Naive B cell (primary cell): ENCODE results near the gene SUPT20H. TPM values are rescaled to one million over a fixed set of nuclear protein-coding genes. Genes with fewer than 3 reads are reported as not detected.

Experiments used
- ATAC-seq, 2 donors: fragments of 150-1000 bp; cut with Tn5 transposase; 2 replicates each; pipeline ENCODE4 v1.10.0; 2021; ENCODE audit warnings: low read depth in 2 of 2, mild to moderate bottlenecking in 2 of 2, moderate library complexity in 2 of 2
- DNase-seq: peaks from one replicate; pipeline ENCODE4 v3.0.0; 2022
- H3K27ac Mint-ChIP-seq, 6 donors: one replicate each; pipeline ENCODE4 v1.8.0; 2020 to 2022; ENCODE audit warnings: mild to moderate bottlenecking in 6 of 6, mixed read lengths in 6 of 6, moderate library complexity in 5 of 6, inconsistent platforms in 2 of 6
- H3K27me3 Mint-ChIP-seq, 3 donors: one replicate each; pipeline ENCODE4 v1.8.0; 2021 to 2022; ENCODE audit warnings: mixed read lengths in 3 of 3, mild to moderate bottlenecking in 1 of 3
- H3K36me3 Mint-ChIP-seq, 2 donors: one replicate each; pipeline ENCODE4 v1.8.0; 2020 to 2022; ENCODE audit warnings: mixed read lengths in 2 of 2, inconsistent platforms in 1 of 2, mild to moderate bottlenecking in 1 of 2
- H3K4me1 Mint-ChIP-seq, 3 donors: one replicate each; pipeline ENCODE4 v1.8.0; 2020 to 2022; ENCODE audit warnings: mixed read lengths in 3 of 3, inconsistent platforms in 1 of 3, mild to moderate bottlenecking in 1 of 3, moderate library complexity in 1 of 3
- H3K4me3 Mint-ChIP-seq, 8 donors: one replicate each; pipeline ENCODE4 v1.8.0; 2020 to 2022; ENCODE audit warnings: mild to moderate bottlenecking in 8 of 8, mixed read lengths in 8 of 8, moderate library complexity in 8 of 8, inconsistent platforms in 2 of 8
- H3K9me3 Mint-ChIP-seq, 7 donors: one replicate each; pipeline ENCODE4 v1.8.0; 2020 to 2022; ENCODE audit warnings: mixed read lengths in 7 of 7, mild to moderate bottlenecking in 5 of 7, inconsistent platforms in 2 of 7, moderate library complexity in 1 of 7
- polyA plus RNA-seq, 6 donors: library from polyadenylated mRNA; unstranded; fragments of 300-500 nt; fragmentation: Illumina TruSeq; gene quantifications; one replicate each; pipeline ENCODE4 v1.2.3, GENCODE V29; 2021; ENCODE audit warnings: low read depth in 6 of 6

Gene SUPT20H
- polyA plus RNA-seq, 6 donors from 2014 or later, result 33.2 to 58.8 (median 43.6) TPM

GRCh38 chr13:37011788-37012187, 47.7 kb downstream of the SUPT20H start:
- Mint-ChIP-seq H3K4me3 (no peak overlapping the region), H3K9me3 (no peaks in the 10 kb centered on the region), H3K27me3 (no peaks in the 10 kb centered on the region), H3K36me3 (peaks cover 9 to 12% of the 10 kb centered on the region in 2 donors), H3K27ac (no peak overlapping the region), H3K4me1 (peaks cover 0 to 7% (median 0%) of the 10 kb centered on the region in 3 donors)
- DNase-seq (no peak), ATAC-seq (no peak)

GRCh38 chr13:37011002-37011401, 48.5 kb downstream of the SUPT20H start:
- no peak overlapping the region for H3K27ac Mint-ChIP-seq

GRCh38 chr13:37010424-37010823, 49.1 kb downstream of the SUPT20H start:
- Mint-ChIP-seq H3K4me1 (peaks cover 0 to 7% (median 0%) of the 10 kb centered on the region in 3 donors), H3K27ac (peak overlapping the region in 4 of 6 donors; percentile 4 to 94 (median 68)), H3K27me3 (no peaks in the 10 kb centered on the region), H3K9me3 (no peaks in the 10 kb centered on the region), H3K36me3 (peaks cover 6 to 9% of the 10 kb centered on the region in 2 donors), H3K4me3 (no peak overlapping the region)
- ATAC-seq (no peak), DNase-seq (no peak)

More at GRCh38 chr13:37011002-37011401, 48.5 kb downstream of the SUPT20H start:
- Mint-ChIP-seq H3K27me3 (no peaks in the 10 kb centered on the region), H3K4me1 (peaks cover 0 to 7% (median 0%) of the 10 kb centered on the region in 3 donors), H3K9me3 (no peaks in the 10 kb centered on the region), H3K4me3 (no peak overlapping the region), H3K36me3 (peaks cover 9 to 11% of the 10 kb centered on the region in 2 donors)
- no peak for DNase-seq
- ATAC-seq, result no peak

- peaks cover 0 to 7% (median 0%) of the 10 kb centered on the region in 3 donors for H3K4me1 Mint-ChIP-seq
- no peaks in the 10 kb centered on the region for H3K27me3 Mint-ChIP-seq
- peaks cover 1 to 9% of the 10 kb centered on the region in 2 donors for H3K36me3 Mint-ChIP-seq
- no peak overlapping the region for H3K4me3 Mint-ChIP-seq
- peak overlapping the region in 1 of 6 donors; percentile 75 for H3K27ac Mint-ChIP-seq
- H3K9me3 Mint-ChIP-seq, result no peaks in the 10 kb centered on the region
- DNase-seq, result no peak
- ATAC-seq, result no peak
Measured at GRCh38 chr13:37009692-37010091, 49.8 kb downstream of the SUPT20H start.

DNA sequence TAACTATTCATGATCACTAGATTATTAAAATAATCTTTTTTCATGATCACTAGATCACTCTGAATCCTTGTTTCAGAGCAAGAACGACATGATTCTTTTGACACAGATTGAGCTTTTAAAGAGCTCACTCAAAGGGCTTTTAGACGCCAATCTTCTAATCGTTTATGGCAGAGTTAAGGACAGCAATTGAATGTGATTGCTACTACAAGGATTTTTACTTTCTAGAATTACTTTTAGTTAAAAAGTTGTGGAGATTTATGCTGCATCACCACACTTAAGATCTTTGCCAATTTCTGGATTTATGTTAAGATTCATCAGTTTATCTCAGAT, 57.6 kb downstream of the SUPT20H start:
- H3K4me1 Mint-ChIP-seq, result peaks cover 19 to 39% (median 27%) of the 10 kb centered on the region in 3 donors
- ATAC-seq (no peak), DNase-seq (no peak)

GRCh38 chr13:36999054-36999714, 60.3 kb downstream of the SUPT20H start, which contains the start of gene ALG5:
TSS of gene ALG5 (minus strand) at chr13:36999340. CDS start at chr13:36999300, 40 bp downstream.
- peak; percentile 63 to 70 for ATAC-seq
- peaks cover 0 to 5% (median 0%) of the 10 kb centered on the region in 7 donors for H3K9me3 Mint-ChIP-seq
- H3K4me1 Mint-ChIP-seq, result peaks cover 28 to 44% (median 29%) of the 10 kb centered on the region in 3 donors
- peak within 1 kb of the TSS; percentile 100 for H3K27ac Mint-ChIP-seq
- DNase-seq, result peak; percentile 97
- no peaks in the 10 kb centered on the region for H3K27me3 Mint-ChIP-seq
- H3K4me3 Mint-ChIP-seq, result peak within 1 kb of the TSS; percentile 98 to 100 (median 100)
- peaks cover 6 to 13% of the 10 kb centered on the region in 2 donors for H3K36me3 Mint-ChIP-seq

More for the DNA sequence above, 57.6 kb downstream of the SUPT20H start:
- Mint-ChIP-seq H3K27ac (peak overlapping the region in 3 of 6 donors; percentile 67 to 100 (median 100)), H3K4me3 (peak overlapping the region in 7 of 8 donors; percentile 36 to 100 (median 100)), H3K36me3 (peaks cover 1 to 6% of the 10 kb centered on the region in 2 donors), H3K27me3 (no peaks in the 10 kb centered on the region), H3K9me3 (peaks cover 0 to 5% (median 0%) of the 10 kb centered on the region in 7 donors)

DNA sequence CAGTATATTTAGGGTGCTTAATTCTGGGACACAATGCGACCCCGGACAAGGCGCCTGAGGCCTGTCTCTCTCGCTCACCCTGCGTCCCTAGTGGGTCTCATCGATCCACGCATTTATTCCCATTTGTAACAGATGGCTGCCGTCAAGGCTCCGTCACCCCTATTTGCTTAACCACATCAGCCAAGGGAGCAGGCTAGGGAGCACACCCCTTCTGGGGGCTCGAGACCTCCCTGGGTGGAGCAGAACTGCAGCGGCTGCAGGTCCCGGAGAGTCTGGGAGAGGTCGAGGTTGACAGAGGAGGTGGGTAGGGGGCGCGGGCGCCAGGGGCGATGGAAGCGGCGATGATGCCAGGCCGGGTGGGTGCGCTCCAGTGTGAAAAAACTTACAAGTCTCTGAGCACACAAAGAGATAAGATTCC, 60.9 kb downstream of the SUPT20H start:
- no peak for ATAC-seq
- no peaks in the 10 kb centered on the region for H3K27me3 Mint-ChIP-seq
- H3K4me1 Mint-ChIP-seq, result peaks cover 28 to 44% (median 29%) of the 10 kb centered on the region in 3 donors
- H3K27ac Mint-ChIP-seq, result peak overlapping the region; percentile 92 to 100 (median 97)
- DNase-seq, result no peak
- H3K36me3 Mint-ChIP-seq, result peaks cover 6 to 13% of the 10 kb centered on the region in 2 donors
- peaks cover 0 to 5% (median 0%) of the 10 kb centered on the region in 7 donors for H3K9me3 Mint-ChIP-seq
- peak overlapping the region; percentile 98 to 100 (median 100) for H3K4me3 Mint-ChIP-seq

DNA sequence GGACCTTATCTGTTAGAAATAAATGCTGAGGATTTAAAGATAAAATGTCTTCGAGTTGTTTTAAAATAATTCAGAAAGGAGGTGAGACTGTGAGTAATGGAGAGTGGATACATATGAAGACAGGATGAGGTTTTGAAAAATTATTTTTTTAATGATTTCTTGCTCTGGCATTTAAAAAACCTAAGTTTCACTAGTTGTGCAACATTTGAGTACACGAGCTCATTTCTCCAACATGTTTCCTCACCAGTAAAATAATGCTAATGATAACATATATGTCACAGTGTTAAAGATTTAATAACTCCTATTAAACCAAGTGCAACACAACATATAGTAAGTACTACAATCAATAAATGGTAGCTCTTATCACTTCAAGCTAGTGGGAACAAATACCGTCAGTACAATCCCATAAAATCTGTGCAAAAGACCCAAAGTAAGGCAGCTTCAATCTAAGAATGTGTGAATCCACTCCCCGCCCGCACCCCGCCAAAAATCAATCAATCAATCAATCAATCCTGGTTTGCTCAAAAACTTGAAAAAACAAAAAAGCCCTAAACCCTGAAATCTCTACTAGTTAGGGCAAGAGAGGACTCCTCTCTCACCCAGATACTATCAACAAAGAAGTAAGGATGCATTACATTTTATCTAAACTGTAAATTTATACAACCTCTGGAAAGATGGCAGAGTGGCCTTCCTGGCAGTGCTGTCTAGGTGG, 61.6 kb downstream of the SUPT20H start:
- Mint-ChIP-seq H3K27me3 (no peaks in the 10 kb centered on the region), H3K4me1 (peaks cover 28 to 44% (median 29%) of the 10 kb centered on the region in 3 donors), H3K9me3 (peaks cover 0 to 5% (median 0%) of the 10 kb centered on the region in 7 donors), H3K27ac (peak overlapping the region in 5 of 6 donors; percentile 91 to 100 (median 98)), H3K4me3 (peak overlapping the region; percentile 98 to 100 (median 100)), H3K36me3 (peaks cover 9 to 13% of the 10 kb centered on the region in 2 donors)
- ATAC-seq (no peak), DNase-seq (no peak)

- H3K4me3 Mint-ChIP-seq, result no peak overlapping the region
- no peak for ATAC-seq
- H3K9me3 Mint-ChIP-seq, result no peaks in the 10 kb centered on the region
- no peak for DNase-seq
- H3K27me3 Mint-ChIP-seq, result no peaks in the 10 kb centered on the region
- H3K36me3 Mint-ChIP-seq, result peaks cover 22 to 29% of the 10 kb centered on the region in 2 donors
- peaks cover 7 to 16% (median 10%) of the 10 kb centered on the region in 3 donors for H3K4me1 Mint-ChIP-seq
- no peak overlapping the region for H3K27ac Mint-ChIP-seq
Measured at GRCh38 chr13:36992362-36992761, 67.1 kb downstream of the SUPT20H start.

- no peak overlapping the region for H3K4me3 Mint-ChIP-seq
- H3K27me3 Mint-ChIP-seq, result no peaks in the 10 kb centered on the region
- H3K36me3 Mint-ChIP-seq, result peaks cover 13 to 23% of the 10 kb centered on the region in 2 donors
- ATAC-seq (no peak), DNase-seq (no peak)
- H3K4me1 Mint-ChIP-seq, result peaks cover 0 to 6% (median 0%) of the 10 kb centered on the region in 3 donors
- H3K27ac Mint-ChIP-seq, result peak overlapping the region in 1 of 6 donors; percentile 34
- no peaks in the 10 kb centered on the region for H3K9me3 Mint-ChIP-seq
Measured at GRCh38 chr13:36986462-36987240, 72.8 kb downstream of the SUPT20H start.

DNA sequence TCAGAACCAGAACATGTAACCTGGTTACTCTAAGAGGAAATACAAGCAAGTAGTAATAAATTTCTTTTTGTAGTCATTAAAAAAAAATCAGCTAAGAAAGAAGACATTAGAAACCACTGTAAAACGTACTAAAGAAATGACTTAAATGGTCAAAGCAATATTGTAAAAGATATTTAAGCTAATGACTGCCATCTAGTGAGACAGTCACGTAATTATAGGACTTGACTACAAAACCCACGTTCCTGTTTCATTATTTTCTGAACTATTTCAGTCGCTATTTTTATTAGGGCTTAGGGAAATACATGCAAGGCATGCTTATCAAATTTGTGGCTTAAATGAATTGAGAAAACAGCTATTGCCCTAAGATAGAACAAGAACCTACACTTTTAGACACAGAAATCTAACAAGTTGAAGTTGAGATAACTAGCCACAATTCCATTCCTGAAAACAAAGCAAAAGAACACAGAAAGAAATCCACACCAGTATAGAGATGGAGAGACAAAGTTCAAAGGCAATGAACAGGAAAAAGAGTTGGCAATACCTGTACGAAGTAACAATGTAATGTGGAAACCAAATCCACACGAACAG, 78.2 kb downstream of the SUPT20H start:
- no peak overlapping the region for H3K4me3 Mint-ChIP-seq
- DNase-seq (no peak), ATAC-seq (peak in 1 of 2 donors; percentile 32)
- peak overlapping the region in 1 of 6 donors; percentile 34 for H3K27ac Mint-ChIP-seq
- H3K27me3 Mint-ChIP-seq, result no peaks in the 10 kb centered on the region
- no peaks in the 10 kb centered on the region for H3K9me3 Mint-ChIP-seq
- H3K36me3 Mint-ChIP-seq, result peaks cover 0 to 7% of the 10 kb centered on the region in 2 donors
- peaks cover 0 to 4% (median 3%) of the 10 kb centered on the region in 3 donors for H3K4me1 Mint-ChIP-seq

GRCh38 chr13:36979361-36980050, 80.0 kb downstream of the SUPT20H start:
- Mint-ChIP-seq H3K4me3 (no peak overlapping the region), H3K27me3 (no peaks in the 10 kb centered on the region), H3K27ac (peak overlapping the region in 1 of 6 donors; percentile 66), H3K36me3 (peaks cover 5 to 10% of the 10 kb centered on the region in 2 donors), H3K9me3 (peaks cover 0 to 7% (median 0%) of the 10 kb centered on the region in 7 donors), H3K4me1 (peaks cover 0 to 4% (median 3%) of the 10 kb centered on the region in 3 donors)
- ATAC-seq, result no peak
- no peak for DNase-seq
